SU-DHL-6 (cell line): ENCODE results near the gene ARMC9.

ENCODE experiments used
- EZH2phosphoT487 ChIP-seq: fragments of 200-600 bp; sonication (generic), shearing (Covaris generic); conservative IDR thresholded peaks from 2 replicates; pipeline ENCODE4 v1.6.1; 2018; ENCODE audit warnings: mild to moderate bottlenecking, antibody characterized with exemption, low read length, moderate library complexity, mixed read lengths
- TF ChIP-seq, protein P1 (sequence below): fragments of 200-600 bp; sonication (generic); IDR thresholded peaks from one replicate; pipeline ENCODE4 v1.5.1; 2017; ENCODE audit warnings: antibody characterized with exemption, mild to moderate bottlenecking, low read length, moderate library complexity; ENCODE audit not compliant: insufficient read depth, poor library complexity, severe bottlenecking

DNA sequence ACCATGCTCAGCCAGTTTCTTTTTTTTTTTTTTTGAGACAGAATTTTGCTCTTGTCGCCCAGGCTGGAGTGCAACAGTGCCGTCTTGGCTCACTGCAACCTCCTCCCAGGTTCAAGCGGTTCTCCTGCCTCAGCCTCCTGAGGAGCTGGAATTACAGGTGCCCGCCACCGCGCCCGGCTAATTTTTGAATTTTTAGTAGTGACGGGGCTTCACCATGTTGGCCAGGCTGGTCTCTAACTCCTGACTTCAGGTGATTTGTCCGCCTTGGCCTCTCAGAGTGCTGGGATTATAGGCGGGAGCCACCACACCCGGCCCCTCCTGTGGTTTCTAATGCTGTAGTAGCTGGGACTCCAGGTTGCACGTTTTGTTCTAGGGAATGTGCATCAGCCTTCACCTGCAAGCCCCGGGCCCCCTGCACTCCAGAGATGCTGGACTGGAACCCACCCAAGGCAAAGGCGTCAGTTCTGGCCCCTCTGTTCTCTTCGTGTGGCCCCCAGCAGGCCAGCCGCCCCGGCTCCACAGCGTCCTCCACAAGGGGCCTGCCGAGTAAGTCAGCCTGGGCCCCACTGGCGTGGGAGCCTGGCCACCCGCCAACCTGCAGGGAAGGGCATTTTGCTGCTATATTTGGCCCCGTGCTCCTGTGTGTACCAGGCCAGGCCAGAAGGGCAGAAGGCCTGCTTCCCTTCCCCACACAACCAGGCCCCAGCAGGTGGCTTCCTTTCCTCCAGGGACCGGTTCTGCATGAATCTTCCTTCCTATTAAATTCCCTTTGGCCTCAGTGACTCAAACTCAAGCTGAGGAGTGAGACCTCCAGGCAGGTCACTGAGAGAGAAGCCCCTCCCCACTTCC lies 171.4 kb downstream of the ARMC9 start:
- TF ChIP-seq, protein P1, sequence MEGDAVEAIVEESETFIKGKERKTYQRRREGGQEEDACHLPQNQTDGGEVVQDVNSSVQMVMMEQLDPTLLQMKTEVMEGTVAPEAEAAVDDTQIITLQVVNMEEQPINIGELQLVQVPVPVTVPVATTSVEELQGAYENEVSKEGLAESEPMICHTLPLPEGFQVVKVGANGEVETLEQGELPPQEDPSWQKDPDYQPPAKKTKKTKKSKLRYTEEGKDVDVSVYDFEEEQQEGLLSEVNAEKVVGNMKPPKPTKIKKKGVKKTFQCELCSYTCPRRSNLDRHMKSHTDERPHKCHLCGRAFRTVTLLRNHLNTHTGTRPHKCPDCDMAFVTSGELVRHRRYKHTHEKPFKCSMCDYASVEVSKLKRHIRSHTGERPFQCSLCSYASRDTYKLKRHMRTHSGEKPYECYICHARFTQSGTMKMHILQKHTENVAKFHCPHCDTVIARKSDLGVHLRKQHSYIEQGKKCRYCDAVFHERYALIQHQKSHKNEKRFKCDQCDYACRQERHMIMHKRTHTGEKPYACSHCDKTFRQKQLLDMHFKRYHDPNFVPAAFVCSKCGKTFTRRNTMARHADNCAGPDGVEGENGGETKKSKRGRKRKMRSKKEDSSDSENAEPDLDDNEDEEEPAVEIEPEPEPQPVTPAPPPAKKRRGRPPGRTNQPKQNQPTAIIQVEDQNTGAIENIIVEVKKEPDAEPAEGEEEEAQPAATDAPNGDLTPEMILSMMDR = no peak
- TF ChIP-seq EZH2phosphoT487 = no peak
